Left ventricle myocardium superior (tissue), 1 donor: Measurements from ENCODE around the gene CWC22. TPM values are rescaled to one million over a fixed set of nuclear protein-coding genes. Genes with fewer than 3 reads are reported as not detected.

ENCODE experiments used
- ATAC-seq: fragments of 200-7000 bp; cut with Tn5 transposase; one replicate; pipeline ENCODE4 v1.9.1; 2020; ENCODE audit warnings: mild to moderate bottlenecking, moderate library complexity
- DNase-seq: peaks from one replicate; pipeline ENCODE4 v3.0.0-alpha.2; 2020
- intact Hi-C: fragments of 100-400 bp; cut with micrococcal nuclease; formaldehyde crosslinking; loops from one replicate; pipeline ENCODE4 v1.11.0; 2022
- total RNA-seq: library from RNA; stranded (reverse); fragmentation: NEBNext Ultra II Directional; extraction: Animal tissue kit (Norgen Biotek cat#: 25700); gene quantifications from one replicate; pipeline ENCODE4 v1.2.1, GENCODE V29; 2021
- donor health status: DM: no; HTN: yes; CAD: no; lungs with severe emphysema.

Gene CWC22
- total RNA-seq, 1 donor from 2014 or later, result 13.4 TPM

DNA sequence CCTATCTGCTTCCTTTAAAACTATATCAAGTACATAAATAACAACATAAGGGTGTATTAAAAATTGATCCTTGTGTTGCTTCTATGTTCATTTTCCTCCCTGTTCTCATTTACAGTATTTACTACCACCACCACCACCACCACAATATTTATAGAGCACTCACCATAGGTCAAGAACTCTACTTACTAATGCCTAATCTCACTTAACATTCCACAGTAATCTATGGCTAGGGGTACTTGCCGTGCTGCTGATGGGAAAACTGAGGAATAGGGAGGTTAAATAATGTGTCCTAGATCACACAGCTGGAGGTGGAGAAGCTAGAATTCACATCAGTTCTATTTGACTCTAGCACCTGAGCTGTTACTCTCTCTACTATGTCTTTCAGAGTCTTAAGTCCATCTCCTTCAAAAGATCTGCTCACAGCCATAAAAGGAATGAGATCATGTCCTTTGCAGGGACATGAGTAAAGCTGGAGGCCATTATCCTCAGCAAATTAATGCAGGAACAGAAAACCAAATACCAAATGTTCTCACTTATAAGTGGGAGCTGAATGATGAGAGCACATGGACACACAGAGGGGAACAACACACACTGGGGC lies 91.6 kb downstream of the CWC22 start:
- ATAC-seq (no peak), DNase-seq (no peak)
- intact Hi-C loops, result no loop called here

DNA sequence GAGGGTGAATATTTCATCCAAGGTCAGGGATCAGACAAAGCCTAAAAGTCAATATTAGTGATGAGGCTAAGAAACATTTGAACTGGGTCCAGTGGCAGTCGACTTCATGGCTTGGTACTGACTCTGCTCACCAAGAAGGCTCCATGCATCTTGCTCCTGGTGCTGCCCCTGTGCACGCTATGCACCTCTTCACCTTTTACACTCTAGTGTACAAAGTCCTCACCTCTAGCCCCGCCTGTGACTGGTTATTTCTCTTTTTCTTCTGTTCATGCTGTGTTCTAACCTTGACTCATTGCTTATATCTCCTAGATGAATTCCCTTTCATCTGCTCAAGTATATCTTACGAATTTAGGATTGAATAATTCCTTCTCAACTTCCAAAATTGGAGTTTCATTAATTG lies 93.3 kb downstream of the CWC22 start:
- no peak for ATAC-seq
- intact Hi-C loops, result no loop called here
- no peak for DNase-seq

DNA sequence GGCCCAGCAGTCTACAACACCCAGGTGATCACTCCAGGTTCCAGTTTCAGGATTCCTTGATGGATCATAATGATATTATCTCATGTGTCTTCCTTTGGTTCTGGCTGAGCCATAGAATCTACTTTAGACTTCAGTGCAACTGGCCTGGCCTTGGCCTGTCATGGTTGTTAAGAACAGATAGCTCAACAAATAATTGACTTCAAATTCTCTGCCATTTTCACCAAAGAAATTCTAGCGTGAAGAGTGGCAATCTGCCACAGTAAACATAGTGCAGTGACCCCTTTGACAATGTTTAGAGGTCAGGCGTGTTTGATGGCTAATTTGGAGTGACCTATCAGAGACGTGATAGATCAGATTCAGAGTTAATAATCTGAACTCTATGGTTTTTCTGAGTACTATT lies 95.5 kb downstream of the CWC22 start:
- intact Hi-C loops, result no loop called here
- ATAC-seq (no peak), DNase-seq (no peak)

DNA sequence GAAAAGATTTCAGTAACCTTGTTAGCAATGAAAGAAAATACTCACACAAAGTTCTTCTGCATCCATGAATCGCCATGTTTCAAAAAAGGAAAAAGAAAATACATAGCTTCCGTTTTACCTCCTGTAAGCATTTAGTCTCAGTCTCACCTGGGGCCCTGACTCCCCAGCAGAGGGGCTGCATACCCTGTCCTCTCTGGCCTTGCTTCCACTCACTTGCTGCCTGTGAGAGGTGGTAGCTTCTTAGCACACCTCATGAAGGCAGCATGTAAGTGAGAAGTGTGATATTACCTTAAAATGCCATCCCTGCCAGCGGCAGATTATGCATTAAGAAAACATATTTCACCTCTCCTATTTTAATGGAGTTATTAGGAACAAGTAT lies 96.4 kb downstream of the CWC22 start:
- DNase-seq (no peak), ATAC-seq (no peak)
- intact Hi-C loops, result no loop called here

GRCh38 chr2:179909845-179910734 lies 97.0 kb downstream of the CWC22 start:
- DNase-seq (no peak), ATAC-seq (no peak)
- intact Hi-C loops, result no loop called here

DNA sequence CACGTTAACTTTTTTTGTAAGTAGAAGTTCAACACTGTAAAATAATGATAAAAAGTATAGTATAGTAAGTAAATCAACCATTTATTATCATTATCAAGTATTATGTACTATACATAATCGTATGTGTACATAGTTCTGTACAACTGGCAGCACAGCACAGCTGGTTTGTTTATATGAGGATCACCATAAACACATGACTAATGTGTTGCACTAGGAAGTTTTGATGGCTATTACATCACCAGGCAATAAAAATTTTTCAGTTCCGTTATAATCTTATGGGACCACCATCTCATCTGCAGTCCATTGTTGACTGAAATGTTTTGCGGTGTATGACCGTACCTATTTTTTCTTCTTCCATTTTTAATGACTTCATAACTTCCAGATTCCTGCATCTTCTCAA lies 106.4 kb downstream of the CWC22 start:
- ATAC-seq (no peak), DNase-seq (no peak)
- intact Hi-C loops, result no loop called here

DNA sequence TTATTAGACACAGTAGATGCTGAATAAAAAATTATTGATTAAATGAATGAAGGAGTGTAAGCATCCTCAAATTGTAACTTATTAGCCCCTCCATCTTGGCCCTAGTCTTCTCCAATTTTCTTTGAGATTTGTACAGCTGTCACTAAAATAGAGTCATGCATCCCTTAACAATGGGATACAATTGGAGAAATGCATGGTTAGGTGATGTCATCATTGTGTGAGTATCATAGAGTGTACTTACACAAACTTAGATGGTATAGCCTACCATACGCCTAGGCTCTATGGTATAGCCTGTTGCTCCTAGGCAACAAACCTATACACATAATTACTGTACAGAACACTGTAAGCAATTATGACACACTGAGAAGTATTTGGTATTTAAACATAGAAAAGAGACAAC lies 107.4 kb downstream of the CWC22 start:
- DNase-seq (no peak), ATAC-seq (no peak)
- intact Hi-C loops, result no loop called here

- intact Hi-C loops, result no loop called here
- ATAC-seq (no peak), DNase-seq (no peak)
Observed at GRCh38 chr2:179898873-179899272, 108.2 kb downstream of the CWC22 start.

Other genes starting within 250 kb of the CWC22 start
- 4.1 TPM for gene ZNF385B, start 145.7 kb downstream of the CWC22 start, total RNA-seq